Activated T-cell treated with anti-CD3 and anti-CD28 coated beads, Interleukin-2, amount 50 U/mL, for 1 hour (primary cell): ENCODE measurements around the gene MAN2A2.

Experiments used
- DNase-seq: peaks from one replicate; pipeline ENCODE4 v3.0.0-alpha.2; 2020

The MAN2A2 gene

DNA sequence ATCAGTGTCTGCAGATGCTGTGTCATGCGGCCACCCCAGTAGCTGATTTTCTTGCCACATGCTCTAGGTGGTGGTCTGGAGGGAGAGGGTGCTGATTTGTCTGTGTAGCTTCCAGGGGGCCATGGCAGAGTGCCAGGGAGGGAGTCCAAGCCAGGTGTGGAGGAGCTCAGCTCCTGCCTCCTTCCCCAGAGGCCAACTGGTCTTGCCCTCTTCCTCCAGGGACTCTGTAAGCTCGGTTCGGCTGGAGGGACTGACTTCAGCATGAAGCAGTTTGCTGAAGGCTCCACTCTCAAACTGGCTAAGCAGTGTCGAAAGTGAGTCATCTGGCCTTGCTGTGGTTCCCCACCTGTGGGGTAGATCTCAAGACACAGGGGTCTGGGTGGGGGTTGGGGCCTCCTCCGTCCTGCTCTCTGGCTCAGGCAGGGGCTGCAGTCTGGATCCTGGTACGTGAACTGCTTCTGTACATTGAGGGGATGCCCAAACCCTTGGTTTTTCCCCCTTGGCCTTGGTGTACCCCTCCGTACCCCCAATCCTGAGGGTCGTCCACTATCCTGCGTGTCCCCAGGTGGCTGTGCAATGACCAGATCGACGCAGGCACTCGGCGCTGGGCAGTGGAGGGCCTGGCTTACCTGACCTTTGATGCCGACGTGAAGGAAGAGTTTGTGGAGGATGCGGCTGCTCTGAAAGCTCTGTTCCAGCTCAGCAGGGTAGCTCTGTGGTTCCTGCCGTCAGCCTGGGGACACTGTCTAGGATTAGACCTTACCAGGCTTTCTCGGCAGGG lies 44.7 kb downstream of the MAN2A2 start:
- DNase-seq = no peak

DNA sequence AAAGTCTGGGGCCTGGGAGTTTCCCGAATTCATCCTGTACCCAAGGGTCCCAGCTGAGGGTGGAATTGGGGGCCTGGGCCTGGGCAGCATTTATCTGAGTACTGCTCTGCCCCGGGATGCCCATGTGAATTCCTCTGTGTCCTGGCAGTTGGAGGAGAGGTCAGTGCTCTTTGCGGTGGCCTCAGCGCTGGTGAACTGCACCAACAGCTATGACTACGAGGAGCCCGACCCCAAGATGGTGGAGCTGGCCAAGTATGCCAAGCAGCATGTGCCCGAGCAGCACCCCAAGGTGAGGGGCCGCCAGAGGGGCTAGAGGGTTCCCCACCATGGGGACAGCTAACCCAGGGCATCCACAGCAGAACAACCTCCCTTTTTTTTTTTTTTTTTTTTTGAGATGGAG lies 45.4 kb downstream of the MAN2A2 start:
- no peak for DNase-seq

DNA sequence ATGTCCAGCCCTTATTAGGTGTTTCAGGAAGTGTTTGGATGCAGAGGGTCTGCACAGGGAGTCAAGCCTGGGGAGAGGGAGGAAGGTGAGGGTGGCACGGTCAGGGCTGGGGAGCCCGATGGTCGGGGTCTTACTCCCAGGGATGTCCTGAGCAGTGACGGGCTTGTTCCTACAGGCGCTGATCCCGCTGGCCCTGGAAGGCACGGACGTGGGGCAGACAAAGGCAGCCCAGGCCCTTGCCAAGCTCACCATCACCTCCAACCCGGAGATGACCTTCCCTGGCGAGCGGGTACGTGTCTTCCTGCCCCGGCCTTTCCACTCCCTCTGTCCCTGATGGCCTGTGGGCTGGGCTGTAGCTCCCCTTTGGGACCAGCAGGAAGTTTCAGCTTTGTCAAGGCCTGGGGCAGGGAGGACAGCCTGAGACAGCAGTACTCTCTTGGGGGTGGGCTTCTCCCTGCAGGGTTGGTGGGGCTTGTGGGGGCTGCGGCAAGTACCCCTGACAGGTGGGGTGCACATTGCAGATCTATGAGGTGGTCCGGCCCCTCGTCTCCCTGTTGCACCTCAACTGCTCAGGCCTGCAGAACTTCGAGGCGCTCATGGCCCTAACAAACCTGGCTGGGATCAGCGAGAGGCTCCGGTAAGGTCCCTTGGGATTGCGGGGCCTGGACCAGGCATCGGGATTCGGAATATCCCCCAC lies 47.0 kb downstream of the MAN2A2 start:
- no peak for DNase-seq

DNA sequence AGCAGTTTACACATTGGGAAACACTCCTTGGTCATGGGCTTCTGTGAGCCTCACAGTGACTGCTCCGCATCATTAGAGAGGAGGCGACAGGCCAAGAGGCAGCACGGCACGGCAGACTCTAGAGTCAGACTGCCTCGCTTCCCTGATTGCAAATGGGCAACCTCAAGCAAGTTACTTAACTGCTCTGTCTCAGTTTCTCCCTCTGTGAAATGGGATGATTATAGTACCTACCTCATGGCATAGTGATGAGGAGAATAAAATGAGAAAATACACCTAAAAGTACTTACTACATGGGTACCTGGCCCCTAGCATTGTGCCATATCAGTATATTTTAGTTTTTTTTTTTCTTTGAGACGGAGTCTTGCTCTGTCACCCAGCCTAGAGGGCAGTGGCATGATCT lies 47.6 kb downstream of the MAN2A2 start:
- no peak for DNase-seq

DNA sequence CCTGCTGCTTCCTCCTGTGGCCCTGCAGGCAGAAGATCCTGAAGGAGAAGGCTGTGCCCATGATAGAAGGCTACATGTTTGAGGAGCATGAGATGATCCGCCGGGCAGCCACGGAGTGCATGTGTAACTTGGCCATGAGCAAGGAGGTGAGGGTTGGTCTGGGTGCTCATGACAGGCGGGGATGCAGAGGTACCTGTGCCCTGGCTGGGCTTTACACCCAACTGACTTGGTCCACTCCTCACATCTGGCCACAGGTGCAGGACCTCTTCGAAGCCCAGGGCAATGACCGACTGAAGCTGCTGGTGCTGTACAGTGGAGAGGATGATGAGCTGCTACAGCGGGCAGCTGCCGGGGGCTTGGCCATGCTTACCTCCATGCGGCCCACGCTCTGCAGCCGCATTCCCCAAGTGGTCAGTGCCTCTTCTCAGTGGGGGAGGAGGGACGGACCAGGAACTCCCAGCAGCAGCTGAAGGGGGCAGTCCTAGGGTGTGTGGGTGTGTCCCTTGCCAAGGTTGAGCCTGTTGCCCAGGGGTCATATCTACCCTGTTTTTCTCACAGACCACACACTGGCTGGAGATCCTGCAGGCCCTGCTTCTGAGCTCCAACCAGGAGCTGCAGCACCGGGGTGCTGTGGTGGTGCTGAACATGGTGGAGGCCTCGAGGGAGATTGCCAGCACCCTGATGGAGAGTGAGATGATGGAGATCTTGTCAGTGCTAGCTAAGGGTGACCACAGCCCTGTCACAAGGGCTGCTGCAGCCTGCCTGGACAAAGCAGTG lies 50.0 kb downstream of the MAN2A2 start:
- DNase-seq = no peak

DNA sequence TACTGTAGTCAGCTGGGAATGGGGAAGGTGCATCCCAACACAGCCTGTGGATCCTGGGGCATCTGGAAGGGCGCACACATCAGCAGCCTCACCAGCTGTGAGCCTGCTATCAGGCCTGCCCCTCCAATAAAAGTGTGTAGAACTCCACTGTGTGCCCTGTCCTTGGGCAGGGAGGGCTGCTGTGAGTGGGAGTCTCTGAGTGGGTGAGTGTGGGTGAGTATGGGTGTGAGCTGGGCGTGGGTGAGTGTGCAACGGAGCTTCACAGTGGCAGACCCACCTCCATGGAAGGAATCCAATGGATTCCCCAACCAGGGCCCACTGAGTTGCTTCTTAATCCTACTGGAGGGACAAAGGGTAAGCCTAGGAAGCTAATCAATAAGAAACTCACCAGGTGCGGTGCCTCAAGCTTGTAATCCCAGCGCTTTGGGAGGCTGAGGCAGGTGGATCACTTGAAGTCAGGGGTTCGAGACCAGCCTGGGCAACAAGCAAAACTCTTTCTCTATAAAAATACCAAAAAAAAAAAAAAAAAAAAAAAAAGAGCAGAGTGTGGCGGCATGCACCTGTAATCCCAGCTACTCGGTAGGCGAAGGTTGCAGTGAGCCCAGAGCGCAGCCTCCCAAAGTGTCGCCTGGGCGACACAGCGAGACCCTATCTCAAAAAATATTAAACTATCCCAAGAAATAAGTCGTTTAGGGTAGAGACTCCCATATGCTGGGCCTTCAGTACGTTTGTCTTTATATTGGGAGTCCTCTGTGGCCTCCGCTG lies 51.0 kb downstream of the MAN2A2 start:
- no peak for DNase-seq

DNA sequence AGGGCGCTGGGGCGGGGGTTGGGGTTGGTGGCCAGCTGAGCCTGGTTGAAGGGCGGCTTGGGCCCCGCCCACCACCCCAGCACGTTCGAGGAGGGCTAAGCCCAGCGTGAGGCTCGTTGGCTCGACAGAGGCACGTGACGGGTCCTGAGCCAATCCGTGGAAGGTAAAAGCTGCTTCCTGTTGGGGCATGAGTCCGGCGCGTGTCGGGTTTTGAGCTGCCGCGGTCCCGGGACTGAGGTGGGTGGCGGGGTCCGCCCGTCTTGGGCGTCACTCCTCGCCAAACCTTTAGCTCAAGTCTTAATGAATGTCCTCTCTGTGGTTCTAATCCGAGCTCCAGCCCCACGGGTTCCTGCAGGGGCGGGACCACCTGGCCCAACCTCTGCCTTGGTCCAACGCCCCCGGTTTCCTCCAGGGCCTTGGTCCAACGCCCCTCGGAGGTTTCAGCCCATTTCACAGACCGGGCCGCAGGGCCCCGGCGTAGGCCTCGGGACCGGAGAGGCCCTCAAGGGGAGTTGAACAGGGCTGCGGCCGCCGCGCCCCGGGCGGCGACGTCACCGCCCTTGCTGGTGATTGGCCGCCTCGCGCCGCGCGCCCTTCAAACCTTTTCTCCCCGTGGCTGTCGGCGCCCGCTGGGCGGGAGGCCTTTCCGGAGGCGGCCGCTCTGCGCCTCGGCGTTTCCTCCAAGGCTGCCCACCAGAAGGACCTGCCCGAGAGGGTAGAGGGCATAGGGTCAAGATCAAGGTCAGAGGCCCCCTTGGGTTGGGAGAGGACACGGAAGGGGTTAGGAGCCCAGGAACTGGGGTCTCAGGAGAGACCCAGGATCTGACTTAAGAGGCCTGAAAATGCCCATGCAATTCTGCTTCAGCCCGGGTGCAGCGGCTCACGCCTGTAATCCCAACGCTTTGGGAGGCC lies 51.9 kb downstream of the MAN2A2 start, which contains the start of gene RCCD1:
Gene RCCD1, plus strand, starts transcription at position 173 of the 912 bp plus-strand sequence. CDS start 1,851 bp downstream, outside the sequence.
- DNase-seq = peak; percentile 82

DNA sequence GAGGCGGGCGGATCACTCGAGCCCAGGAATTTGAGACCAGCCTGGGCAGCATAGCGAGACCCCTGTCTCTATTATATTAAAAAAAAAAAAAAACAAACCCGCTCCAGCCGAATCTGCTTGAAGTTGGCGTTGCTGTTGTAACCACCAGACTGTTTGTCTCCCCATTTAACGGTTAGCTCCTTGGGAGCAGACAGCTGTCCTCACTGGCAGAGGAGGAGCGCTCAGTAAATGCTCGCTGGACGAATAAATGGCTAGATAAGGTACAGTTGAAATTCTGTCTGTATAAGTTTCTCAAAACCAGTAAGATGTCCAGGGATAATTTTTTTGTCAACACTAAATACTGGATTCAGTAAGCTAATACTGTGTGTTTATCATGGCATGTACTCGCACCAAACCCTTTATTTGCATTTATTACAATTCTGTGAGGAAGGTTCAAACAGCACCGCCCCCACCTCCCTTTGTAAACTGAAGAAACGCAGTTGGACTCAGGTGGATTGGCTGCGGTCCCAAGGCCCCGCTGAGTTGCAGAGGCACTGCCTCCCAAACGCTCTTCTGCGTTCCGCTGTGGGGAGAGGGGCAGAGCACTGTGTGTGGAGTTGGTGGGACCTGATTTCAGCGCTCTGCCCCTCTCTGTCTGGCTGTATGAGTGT lies 52.6 kb downstream of the MAN2A2 start:
- DNase-seq = no peak

DNA sequence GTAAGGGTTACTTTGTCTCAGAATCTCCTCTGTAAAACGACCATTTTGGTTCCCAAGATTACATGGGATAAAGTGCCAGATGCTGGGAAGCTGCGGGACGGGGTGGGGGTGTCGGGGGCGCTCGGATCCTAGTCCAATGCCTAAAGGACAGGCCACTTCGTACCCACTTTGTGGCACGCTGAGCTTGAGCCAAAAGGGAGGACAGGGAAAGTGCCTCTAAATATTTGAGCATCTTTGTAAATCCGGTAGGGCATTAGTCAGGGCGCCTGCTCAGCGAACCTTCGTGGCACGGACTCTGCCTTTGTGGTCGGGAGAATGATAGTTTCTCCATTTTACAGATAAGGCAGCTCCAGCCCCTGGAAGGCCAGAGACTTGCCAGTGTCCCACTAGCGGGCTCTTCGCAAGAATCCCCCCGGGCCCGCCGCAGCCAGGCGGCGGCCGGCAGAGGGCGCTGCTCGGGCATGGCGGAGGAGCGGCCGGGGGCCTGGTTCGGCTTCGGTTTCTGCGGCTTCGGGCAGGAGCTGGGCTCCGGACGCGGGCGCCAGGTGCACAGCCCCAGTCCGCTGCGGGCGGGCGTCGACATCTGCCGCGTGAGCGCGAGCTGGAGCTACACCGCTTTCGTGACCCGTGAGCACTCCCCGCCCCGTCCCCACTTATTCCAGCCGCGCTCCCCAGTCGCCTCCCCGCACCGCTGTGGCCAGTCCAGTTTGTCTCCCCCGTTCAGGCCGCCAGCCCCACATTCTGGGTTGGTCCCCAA lies 53.4 kb downstream of the MAN2A2 start:
- peak; percentile 75 for DNase-seq

DNA sequence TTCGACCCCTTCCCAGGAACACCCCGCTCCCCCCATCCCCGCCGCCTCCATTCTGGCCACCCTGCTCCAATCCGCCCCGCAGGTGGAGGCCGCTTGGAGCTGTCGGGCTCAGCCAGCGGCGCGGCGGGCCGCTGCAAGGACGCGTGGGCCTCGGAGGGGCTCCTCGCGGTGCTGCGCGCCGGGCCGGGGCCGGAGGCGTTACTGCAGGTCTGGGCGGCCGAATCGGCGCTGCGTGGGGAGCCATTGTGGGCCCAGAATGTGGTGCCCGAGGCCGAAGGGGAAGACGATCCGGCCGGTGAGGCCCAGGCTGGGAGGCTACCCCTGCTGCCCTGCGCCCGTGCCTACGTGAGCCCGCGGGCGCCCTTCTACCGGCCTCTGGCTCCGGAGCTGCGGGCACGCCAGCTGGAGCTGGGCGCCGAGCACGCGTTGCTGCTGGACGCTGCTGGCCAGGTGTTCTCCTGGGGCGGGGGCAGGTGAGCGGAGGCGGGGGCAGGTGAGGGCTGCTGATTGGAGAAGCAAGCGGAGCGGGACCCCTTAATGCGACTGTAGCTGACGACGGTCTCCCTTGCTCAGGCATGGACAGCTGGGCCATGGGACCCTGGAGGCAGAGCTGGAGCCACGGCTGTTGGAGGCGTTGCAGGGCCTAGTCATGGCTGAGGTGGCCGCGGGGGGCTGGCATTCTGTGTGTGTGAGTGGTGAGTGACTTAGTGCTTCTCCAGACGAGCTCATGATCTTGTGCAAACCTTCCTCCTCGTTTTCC lies 54.1 kb downstream of the MAN2A2 start:
- DNase-seq = no peak

DNA sequence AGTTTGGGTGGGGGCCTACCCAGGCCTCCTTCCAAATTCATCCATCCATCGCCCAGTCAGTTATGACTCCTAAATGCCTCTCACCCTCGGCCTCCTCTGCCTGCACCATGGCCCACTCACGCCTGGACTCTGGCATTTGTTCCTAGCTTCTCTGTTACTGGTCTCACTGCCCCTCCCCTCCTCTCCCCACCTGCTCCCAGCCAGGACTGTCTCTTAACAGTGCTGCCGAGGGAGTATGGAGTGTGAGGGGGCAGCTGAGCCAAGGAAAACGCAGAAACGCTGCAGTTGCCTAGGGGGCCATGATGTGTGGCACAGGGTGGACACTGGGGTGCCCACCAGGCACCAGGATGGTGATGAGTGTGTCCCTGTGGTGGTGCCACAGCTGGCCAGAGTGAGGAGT lies 54.7 kb downstream of the MAN2A2 start:
- DNase-seq = no peak

DNA sequence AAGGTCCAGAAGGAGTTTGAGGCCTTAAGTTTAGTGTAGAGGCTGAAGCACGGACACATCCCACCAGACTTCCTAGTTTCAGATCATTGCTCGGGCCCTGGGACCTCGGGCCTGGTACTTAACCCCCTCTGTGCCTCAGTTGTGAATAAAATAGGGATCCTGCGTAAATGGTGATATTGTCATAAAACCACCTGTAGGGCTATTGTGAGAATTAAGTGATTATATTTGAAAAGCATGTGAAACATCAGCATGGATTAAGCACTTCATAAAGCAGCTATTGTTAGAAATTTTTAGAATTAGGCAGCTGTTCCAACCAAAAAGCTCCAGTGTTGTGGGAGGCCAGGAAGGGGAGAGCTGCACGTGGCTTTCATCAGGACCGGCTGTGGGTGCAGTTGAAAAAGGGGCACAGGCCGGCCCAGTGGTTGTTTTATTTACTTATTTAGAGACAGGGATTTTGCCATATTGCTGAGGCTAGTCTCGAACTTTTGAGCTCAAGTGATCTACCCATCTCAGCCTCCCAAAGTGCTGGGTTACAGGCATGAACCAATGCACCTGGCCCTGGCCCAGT lies 56.0 kb downstream of the MAN2A2 start:
- DNase-seq = no peak

DNA sequence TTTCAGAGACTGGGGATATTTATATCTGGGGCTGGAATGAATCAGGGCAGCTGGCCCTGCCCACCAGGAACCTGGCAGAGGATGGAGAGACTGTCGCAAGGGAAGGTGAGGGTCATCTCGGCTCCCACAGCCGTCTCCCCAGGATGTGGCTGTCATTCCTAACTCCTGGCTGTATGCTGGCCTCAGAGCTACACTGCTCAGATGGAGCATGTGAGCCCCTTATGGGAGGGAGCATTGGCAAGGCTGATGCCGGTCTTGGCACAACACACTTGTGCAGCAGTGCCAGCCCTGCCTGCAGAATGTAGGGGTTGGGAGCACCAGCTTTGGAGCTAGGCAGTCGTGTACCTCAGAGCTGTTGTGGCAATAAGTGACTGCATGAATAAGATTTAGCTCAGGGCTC lies 56.8 kb downstream of the MAN2A2 start:
- no peak for DNase-seq

DNA sequence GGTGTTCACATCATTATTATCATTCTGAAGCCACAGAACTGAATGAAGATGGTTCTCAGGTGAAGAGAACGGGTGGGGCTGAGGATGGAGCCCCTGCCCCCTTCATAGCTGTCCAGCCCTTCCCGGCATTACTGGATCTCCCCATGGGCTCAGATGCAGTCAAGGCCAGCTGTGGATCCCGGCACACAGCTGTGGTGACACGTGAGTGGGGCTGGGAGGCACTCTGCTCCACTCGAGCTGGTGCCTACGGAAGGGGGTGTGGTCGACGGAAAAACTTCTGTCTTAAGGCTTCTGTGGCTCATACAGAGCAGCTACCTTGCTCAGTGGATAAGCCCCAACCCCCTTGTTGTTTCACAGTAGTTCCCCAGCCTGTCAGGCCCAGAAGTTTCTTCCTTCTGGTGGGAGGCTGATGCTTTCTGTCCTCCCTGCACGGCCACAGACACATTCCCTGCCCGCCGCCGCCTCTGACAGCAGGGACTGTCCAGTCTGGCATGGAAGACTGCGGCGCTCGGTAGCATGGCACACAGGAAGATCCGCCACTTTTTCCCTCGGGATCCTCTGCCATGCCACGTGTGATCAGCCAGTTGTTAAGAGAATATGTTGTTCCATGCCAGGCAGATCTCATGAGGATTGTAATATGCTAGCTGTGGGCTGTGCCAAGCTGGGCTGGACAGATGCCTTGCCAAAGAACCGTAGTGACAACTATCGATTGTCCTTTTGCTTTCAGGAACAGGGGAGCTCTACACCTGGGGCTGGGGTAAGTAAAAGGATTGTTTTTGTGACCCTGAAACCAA lies 57.4 kb downstream of the MAN2A2 start:
- DNase-seq = no peak

DNA sequence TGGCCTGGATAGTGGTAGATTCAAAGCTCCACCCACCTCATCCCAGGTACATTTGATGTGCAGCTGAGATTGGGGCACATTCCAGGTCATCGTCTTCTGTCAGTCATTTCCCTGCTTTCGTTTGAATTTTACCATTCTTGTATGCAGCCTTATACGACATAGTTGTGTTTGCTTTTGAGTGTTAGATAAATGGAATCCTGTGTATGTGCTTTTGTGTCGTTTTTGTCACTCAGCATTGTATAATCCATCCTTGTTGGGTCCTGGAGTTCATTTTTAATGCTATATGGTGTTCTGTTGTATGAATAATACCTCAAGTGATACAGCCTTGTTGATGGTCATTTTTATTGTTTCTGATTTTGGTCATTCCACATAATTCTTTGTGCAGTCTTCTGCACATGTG lies 58.9 kb downstream of the MAN2A2 start:
- no peak for DNase-seq

DNA sequence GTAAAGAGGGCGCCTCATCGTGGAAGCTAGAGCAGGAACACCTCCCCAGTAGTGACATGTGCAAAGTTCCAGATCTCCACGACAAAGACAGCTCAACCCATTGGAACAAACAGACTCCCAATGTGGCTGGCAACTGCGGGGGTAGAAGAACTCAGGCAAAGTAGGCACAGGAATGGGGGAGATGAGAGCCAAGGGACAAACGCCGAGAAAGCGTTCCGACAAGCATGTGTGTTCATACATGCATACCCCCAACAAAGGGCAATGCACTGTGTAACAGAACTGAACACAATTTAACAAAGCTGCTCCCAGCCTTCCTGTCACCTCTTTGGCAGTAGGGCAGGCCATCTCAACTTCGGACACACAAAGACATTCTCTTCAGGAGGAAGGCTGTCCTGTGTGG lies 63.2 kb downstream of the MAN2A2 start:
- no peak for DNase-seq

DNA sequence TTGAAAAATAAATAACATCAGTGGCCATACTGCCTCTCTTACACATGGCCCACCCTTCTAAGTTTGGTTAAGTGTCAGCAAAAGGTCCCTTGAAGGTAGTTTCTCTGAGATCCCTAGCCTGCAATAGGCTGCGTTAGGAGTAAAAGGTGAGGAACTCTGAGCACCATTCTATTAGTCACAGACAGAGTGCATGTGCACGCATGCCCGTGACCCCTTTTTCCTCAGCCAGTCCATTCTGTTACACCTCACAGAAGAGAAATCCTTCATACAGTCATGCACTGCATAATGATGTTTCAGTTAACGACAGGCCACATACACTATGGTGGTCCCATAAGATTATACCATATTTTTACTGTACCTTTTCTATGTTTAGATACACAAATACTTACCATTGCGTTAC lies 64.1 kb downstream of the MAN2A2 start:
- no peak for DNase-seq

DNA sequence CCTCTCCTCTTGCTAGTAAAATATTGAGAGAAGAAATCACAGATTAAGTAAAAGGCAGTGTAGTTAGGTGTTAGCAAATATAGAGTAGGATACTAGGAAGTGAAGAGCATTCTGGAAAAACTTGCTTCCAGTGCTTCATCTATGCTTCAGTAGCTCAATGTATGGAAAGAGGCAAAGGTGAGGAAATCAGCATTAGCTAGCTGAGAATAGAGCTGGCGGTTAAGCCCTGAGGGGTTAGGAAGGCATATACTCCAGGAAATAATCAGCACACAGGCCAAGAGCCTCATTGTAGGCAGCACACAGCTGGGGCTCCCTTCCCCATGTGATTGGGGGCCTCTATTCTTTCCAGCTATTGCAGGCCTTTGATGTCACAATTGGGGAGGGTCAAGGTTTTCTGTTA lies 65.3 kb downstream of the MAN2A2 start:
- no peak for DNase-seq

DNA sequence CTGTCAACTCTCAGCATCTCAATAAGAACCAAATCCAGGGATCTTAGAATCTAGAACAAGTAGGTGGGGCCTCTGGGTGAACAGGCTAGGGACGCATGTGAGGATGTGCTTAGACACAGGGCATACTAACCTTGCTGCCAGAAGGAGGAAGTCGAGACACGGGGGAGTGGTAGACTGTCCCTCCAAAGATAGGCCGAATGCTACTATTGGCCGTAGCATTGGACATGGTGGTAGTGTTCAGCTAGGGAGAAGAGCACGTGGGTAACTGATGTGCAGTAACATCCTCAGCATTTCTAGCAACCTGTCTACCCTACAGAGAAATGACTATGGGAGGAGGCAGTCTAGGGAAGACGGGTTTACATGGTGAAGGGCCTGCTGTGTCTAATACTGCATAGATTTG lies 67.2 kb downstream of the MAN2A2 start:
- no peak for DNase-seq
